Mammary epithelial cell (primary cell): Measurements from ENCODE around the gene CAMTA1.

Experiments
- EZH2 ChIP-seq: IDR thresholded peaks from 2 replicates; pipeline ENCODE4 v1.6.1; 2012; ENCODE audit warnings: low read length, inconsistent platforms, borderline replicate concordance
- TF ChIP-seq, protein P1 (sequence below), 2 donors: IDR thresholded peaks in 1 of 2; conservative IDR thresholded peaks in 1 of 2; 2 replicates each; pipeline ENCODE4 v1.5.1; 2011 to 2012; ENCODE audit warnings: inconsistent platforms in 2 of 2, low read length in 2 of 2, mild to moderate bottlenecking in 2 of 2, control low read depth in 1 of 2, low read depth in 1 of 2; ENCODE audit not compliant: insufficient read depth in 1 of 2; ENCODE audit errors: extremely low read depth in 1 of 2

DNA sequence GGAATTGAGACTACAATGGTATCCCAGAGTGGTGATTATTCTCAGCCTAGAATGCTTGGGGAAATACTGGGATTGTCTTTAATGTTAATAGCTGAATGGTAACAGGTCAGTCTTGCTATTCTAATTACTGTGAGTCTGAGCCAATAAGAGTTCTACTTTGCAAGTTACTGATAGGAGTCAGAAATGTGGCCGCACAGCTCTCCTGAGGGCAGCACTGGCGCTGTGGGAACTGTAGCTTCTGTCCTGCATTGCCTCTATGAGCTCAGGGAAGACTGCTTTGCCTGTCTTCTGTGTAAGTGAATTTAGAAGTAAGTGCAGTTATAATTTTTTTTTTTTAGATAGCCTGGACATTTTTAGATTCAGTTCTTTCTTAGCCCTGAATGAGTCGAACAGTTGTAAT, 975.8 kb downstream of the CAMTA1 start:
- TF ChIP-seq, protein P1, sequence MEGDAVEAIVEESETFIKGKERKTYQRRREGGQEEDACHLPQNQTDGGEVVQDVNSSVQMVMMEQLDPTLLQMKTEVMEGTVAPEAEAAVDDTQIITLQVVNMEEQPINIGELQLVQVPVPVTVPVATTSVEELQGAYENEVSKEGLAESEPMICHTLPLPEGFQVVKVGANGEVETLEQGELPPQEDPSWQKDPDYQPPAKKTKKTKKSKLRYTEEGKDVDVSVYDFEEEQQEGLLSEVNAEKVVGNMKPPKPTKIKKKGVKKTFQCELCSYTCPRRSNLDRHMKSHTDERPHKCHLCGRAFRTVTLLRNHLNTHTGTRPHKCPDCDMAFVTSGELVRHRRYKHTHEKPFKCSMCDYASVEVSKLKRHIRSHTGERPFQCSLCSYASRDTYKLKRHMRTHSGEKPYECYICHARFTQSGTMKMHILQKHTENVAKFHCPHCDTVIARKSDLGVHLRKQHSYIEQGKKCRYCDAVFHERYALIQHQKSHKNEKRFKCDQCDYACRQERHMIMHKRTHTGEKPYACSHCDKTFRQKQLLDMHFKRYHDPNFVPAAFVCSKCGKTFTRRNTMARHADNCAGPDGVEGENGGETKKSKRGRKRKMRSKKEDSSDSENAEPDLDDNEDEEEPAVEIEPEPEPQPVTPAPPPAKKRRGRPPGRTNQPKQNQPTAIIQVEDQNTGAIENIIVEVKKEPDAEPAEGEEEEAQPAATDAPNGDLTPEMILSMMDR (conservative IDR thresholded peaks at IDR 0.05 in 1 of 2, IDR thresholded peaks at IDR 0.05 in 1 of 2; ENCODE audit: extremely low read depth in 1 of 2, insufficient read depth in 1 of 2, low read depth in 1 of 2, low read length in 2 of 2) = no peak
- no peak for TF ChIP-seq EZH2
